ENCODE measurements around the gene KLHL14. TPM values are rescaled to one million over a fixed set of nuclear protein-coding genes. Genes with fewer than 3 reads are reported as not detected.

Gene KLHL14
- total and polyA plus RNA-seq, 2 of the 13 experiments (the other 11 are each of a cell fraction or from before 2014, with no cell fraction given) = 16.0 to 41.8 TPM

DNA sequence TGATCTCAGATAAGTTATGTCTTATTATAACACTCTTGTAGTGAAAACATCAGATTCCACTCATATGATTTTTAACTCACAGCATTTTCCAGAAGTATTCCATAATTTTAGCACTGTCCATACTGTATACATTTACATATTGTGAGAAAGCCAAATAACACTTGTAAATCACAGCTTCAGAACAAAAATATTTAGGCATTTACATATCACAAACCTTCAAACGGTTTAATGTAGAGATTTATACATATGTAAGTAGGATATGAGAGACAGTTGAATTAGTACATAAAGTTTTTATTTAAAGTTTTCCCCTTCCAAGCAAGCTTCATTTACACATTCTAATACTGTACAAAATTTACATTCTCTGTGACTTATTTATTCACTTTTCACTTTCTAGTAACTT lies 100.4 kb downstream of the KLHL14 start:
- no peak for DNase-seq (ENCODE audit: low spot score)
- Histone ChIP-seq H2AFZ (ENCODE audit: low read length) (no peak overlapping the region), H3K27me3 (ENCODE audit: control insufficient read depth in 1 of 2, insufficient read depth in 2 of 2, low read length in 2 of 2) (no peaks in the 10 kb centered on the region), H3K4me2 (ENCODE audit: low read depth, low read length) (no peak overlapping the region), H3K9me3 (ENCODE audit: low read length) (no peaks in the 10 kb centered on the region), H3K4me1 (ENCODE audit: insufficient read depth, low read length) (no peaks in the 10 kb centered on the region), H4K20me1 (ENCODE audit: insufficient read depth, low read length) (no peaks in the 10 kb centered on the region), H3K79me2 (ENCODE audit: insufficient read depth, low read length) (no peaks in the 10 kb centered on the region), H3K36me3 (replicated peaks in 1 of 2; ENCODE audit: control insufficient read depth in 1 of 2, insufficient read depth in 2 of 2, low read length in 2 of 2) (peaks cover 12 to 32% of the 10 kb centered on the region in 2 experiments), H3K4me3 (replicated peaks in 1 of 3; ENCODE audit: insufficient read depth in 1 of 3, low read depth in 2 of 3, low read length in 3 of 3) (no peak overlapping the region), H3K27ac (ENCODE audit: extremely low read length, insufficient read depth, low read length) (no peak overlapping the region), H3K9ac (ENCODE audit: insufficient read depth, low read depth, low read length) (no peak overlapping the region)
- no TSS peak for BruUV-seq (replicated peaks)
- WGBS (ENCODE audit: low lambda C conversion rate) = 71% methylated on average over 1 of the region's 1 CpG
- ChIA-PET POLR2A (no interaction called here), CTCF (ENCODE audit: low intra/inter-chr PET ratio, low total read pairs) (no interaction called here)
- FAIRE-seq = no peak
- in situ Hi-C loops (cut with HindIII; ENCODE audit: extremely low pct_ligation_motif_present, low pct_unique_long_range_greater_than_20kb) (no loop called here), intact Hi-C loops (cut with micrococcal nuclease; ENCODE audit: unreplicated experiment) (no loop called here)
- no peak for ATAC-seq
- no peak for TF ChIP-seq ARID2 (CRISPR knock-in tag; IDR thresholded peaks at IDR 0.05; ENCODE audit: borderline replicate concordance)
- no peak for TF ChIP-seq MIER3 (CRISPR knock-in tag; IDR thresholded peaks at IDR 0.05; ENCODE audit: borderline replicate concordance)
- TF ChIP-seq, protein P1, sequence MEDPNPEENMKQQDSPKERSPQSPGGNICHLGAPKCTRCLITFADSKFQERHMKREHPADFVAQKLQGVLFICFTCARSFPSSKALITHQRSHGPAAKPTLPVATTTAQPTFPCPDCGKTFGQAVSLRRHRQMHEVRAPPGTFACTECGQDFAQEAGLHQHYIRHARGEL (CRISPR knock-in tag; IDR thresholded peaks at IDR 0.05) = no peak
- TF ChIP-seq ZNF33B (CRISPR knock-in tag; IDR thresholded peaks at IDR 0.05) = no peak
- no peak for TF ChIP-seq AGO2 (optimal IDR thresholded peaks at IDR 0.05; ENCODE audit: low read depth, low read length)
- TF ChIP-seq TRIM24 (CRISPR knock-in tag; IDR thresholded peaks at IDR 0.05) = no peak
- TF ChIP-seq, protein P2, sequence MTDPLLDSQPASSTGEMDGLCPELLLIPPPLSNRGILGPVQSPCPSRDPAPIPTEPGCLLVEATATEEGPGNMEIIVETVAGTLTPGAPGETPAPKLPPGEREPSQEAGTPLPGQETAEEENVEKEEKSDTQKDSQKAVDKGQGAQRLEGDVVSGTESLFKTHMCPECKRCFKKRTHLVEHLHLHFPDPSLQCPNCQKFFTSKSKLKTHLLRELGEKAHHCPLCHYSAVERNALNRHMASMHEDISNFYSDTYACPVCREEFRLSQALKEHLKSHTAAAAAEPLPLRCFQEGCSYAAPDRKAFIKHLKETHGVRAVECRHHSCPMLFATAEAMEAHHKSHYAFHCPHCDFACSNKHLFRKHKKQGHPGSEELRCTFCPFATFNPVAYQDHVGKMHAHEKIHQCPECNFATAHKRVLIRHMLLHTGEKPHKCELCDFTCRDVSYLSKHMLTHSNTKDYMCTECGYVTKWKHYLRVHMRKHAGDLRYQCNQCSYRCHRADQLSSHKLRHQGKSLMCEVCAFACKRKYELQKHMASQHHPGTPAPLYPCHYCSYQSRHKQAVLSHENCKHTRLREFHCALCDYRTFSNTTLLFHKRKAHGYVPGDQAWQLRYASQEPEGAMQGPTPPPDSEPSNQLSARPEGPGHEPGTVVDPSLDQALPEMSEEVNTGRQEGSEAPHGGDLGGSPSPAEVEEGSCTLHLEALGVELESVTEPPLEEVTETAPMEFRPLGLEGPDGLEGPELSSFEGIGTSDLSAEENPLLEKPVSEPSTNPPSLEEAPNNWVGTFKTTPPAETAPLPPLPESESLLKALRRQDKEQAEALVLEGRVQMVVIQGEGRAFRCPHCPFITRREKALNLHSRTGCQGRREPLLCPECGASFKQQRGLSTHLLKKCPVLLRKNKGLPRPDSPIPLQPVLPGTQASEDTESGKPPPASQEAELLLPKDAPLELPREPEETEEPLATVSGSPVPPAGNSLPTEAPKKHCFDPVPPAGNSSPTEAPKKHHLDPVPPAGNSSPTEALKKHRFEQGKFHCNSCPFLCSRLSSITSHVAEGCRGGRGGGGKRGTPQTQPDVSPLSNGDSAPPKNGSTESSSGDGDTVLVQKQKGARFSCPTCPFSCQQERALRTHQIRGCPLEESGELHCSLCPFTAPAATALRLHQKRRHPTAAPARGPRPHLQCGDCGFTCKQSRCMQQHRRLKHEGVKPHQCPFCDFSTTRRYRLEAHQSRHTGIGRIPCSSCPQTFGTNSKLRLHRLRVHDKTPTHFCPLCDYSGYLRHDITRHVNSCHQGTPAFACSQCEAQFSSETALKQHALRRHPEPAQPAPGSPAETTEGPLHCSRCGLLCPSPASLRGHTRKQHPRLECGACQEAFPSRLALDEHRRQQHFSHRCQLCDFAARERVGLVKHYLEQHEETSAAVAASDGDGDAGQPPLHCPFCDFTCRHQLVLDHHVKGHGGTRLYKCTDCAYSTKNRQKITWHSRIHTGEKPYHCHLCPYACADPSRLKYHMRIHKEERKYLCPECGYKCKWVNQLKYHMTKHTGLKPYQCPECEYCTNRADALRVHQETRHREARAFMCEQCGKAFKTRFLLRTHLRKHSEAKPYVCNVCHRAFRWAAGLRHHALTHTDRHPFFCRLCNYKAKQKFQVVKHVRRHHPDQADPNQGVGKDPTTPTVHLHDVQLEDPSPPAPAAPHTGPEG (CRISPR knock-in tag; IDR thresholded peaks at IDR 0.05) = no peak
- TF ChIP-seq ZNF557 (CRISPR knock-in tag; IDR thresholded peaks at IDR 0.05) = no peak
- TF ChIP-seq BRD4 (CRISPR knock-in tag; IDR thresholded peaks at IDR 0.05) = no peak
- TF ChIP-seq, protein P3, sequence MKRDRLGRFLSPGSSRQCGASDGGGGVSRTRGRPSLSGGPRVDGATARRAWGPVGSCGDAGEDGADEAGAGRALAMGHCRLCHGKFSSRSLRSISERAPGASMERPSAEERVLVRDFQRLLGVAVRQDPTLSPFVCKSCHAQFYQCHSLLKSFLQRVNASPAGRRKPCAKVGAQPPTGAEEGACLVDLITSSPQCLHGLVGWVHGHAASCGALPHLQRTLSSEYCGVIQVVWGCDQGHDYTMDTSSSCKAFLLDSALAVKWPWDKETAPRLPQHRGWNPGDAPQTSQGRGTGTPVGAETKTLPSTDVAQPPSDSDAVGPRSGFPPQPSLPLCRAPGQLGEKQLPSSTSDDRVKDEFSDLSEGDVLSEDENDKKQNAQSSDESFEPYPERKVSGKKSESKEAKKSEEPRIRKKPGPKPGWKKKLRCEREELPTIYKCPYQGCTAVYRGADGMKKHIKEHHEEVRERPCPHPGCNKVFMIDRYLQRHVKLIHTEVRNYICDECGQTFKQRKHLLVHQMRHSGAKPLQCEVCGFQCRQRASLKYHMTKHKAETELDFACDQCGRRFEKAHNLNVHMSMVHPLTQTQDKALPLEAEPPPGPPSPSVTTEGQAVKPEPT (CRISPR knock-in tag; IDR thresholded peaks at IDR 0.05; ENCODE audit: low read depth) = no peak
- TF ChIP-seq, protein P4, sequence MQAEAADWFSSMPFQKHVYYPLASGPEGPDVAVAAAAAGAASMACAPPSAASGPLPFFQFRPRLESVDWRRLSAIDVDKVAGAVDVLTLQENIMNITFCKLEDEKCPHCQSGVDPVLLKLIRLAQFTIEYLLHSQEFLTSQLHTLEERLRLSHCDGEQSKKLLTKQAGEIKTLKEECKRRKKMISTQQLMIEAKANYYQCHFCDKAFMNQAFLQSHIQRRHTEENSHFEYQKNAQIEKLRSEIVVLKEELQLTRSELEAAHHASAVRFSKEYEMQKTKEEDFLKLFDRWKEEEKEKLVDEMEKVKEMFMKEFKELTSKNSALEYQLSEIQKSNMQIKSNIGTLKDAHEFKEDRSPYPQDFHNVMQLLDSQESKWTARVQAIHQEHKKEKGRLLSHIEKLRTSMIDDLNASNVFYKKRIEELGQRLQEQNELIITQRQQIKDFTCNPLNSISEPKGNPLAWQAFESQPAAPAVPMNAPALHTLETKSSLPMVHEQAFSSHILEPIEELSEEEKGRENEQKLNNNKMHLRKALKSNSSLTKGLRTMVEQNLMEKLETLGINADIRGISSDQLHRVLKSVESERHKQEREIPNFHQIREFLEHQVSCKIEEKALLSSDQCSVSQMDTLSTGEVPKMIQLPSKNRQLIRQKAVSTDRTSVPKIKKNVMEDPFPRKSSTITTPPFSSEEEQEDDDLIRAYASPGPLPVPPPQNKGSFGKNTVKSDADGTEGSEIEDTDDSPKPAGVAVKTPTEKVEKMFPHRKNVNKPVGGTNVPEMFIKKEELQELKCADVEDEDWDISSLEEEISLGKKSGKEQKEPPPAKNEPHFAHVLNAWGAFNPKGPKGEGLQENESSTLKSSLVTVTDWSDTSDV (CRISPR knock-in tag; IDR thresholded peaks at IDR 0.05) = no peak

All from HepG2 (cell line).